Dermis microvascular lymphatic vessel endothelial cell (primary cell): ENCODE results near the gene COMTD1. TPM values are rescaled to one million over a fixed set of nuclear protein-coding genes. Genes with fewer than 3 reads are reported as not detected.
"Not testable (repeated sequence)": the region's sequence is repeated elsewhere in the genome, so short reads cannot be mapped to it uniquely, and the experiment has no call there.

ENCODE experiments used
- DNase-seq, 2 donors: peaks; one replicate each; pipeline versions ENCODE4 v3.0.0 to v3.0.0-alpha.2; 2010; ENCODE audit warnings: low read depth in 2 of 2
- total RNA-seq: library from RNA; depleted of rRNA; stranded (reverse); fragments of >200 nt; gene quantifications from 2 replicates; pipeline ENCODE4 v1.2.1, GENCODE V29; 2014

Gene COMTD1
- total RNA-seq, 1 donor from 2014 or later = 15.5 TPM

DNA sequence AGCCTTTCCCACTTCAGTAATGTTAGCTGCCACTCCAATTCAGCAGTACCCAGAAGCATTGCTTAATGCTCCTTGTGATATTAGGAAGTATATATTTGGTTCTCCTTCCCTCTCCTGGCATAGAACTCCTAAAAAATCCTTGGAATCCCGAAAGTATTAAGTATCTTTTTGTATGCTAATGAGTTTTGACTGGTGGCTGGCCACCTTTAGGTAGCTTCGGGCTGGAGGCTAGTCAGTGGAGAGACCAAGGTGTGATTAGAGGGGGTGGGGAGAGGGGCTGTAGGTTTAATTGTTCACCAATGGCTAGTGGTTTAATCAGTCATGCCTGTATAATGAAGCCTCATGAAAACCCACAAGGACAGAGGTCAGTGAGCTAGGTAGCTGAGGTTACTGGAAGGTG lies 12.2 kb downstream of the COMTD1 start:
- no peak for DNase-seq

GRCh38 chr10:75221492-75221891 lies 14.3 kb downstream of the COMTD1 start:
- DNase-seq = not testable (repeated sequence)

GRCh38 chr10:75220274-75220673 lies 15.5 kb downstream of the COMTD1 start:
- DNase-seq = peak in 1 of 2 donors; percentile 17

- no peak for DNase-seq
These were observed 23.4 kb downstream of the COMTD1 start for GRCh38 chr10:75212343-75212742.

GRCh38 chr10:75211007-75211691 lies 24.6 kb downstream of the COMTD1 start:
- peak in 1 of 2 donors; percentile 70 for DNase-seq

DNA sequence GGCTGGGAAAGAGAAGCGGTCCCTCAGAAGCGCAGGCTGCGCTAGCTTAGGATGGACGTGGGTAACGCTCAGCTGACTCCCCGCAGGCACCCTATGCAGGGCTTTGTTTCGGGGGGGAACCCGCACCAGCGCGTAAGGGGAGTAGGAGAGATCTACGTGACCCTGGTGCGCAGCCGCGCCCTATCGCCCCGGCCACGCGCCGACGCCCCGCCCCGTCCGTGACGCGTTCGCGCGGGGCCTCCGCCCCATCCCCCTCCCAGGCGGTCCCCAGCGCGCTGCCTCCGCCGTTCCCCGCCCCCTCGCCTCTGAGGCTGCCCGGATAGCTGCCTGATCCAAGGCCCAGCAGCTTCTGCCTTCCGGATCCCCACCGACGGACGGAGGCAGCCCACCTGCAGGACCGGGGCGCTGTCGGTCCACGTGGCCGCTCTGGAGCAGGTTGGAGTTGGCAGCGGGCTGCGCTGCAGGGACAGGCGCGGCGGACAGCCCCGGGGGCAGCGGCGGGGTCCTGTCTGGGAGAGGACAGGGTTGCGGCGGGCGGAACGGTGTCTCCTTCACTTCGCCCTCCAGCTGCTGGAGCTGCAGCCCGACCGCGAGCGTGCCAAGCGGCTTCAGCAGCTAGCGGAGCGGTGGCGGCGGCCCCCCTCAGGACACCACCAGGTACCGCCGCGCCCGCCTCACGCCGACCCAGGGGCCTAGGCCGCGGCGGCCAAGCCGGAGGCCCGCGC lies 25.3 kb downstream of the COMTD1 start, which contains the start of gene VDAC2:
Gene VDAC2 (plus strand): TSS at position 515 of the 725 bp plus-strand sequence. CDS start 363 bp downstream, outside the sequence.
- peak; percentile 70 to 86 for DNase-seq

DNA sequence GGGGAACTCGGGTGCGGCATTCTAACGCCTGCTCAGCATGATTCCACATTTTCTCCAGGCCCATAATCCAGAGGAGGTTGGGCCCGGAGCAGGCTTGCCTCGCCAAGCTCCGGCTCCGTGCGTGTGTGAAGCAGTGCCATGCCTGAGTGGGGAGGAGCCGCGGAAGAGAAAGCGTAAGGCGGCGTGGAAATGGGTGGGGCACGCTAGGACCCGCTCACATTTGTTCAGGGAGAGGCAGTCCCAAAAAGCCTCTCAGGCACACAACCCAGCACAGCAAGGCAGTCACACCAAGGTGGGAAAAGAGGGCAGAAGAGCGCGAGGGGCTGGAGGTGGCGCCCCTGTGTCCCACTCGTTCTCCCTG lies 25.9 kb downstream of the COMTD1 start:
- peak in 1 of 2 donors; percentile 76 for DNase-seq

DNA sequence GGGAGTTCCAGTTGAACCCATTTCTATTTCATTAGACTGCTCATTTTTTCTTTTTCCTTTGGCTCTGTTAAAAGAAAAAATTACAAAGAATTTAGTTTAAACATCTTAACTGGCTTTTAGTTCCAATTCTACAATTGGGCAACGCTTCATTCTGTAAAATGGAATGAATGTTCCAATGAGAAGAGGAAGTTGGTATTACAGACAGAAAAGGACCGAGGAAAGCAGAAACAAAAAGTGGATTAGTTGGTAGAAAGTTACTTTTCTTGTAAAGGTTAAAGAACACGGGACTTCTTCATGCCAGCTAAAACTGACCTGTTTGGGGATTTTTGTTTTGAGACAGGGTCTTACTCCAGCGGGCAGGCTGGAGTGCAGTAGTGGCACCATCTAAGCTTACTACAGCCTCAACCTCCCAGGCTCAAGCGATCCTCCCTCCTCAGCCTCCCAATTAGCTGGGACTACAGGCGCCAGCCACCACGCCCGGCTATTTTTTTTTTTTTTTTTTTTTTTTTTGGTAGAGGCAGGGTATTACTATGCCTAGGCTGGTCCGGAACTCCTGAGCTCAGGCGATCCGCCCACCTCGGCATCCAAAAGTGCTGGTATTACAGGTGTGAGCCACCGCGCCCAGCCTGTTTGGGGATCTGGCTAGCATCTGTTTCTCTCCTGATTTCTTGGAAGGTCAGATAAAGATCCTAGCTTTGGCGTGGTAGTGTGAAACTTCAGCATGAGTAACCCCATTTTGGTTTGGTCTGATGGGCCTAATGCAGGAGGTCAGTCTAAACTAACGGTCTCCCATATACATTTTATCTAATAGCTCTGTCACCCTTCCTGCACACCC lies 26.5 kb downstream of the COMTD1 start:
- no peak for DNase-seq

- DNase-seq = no peak
These were observed 27.6 kb downstream of the COMTD1 start for GRCh38 chr10:75208181-75208580.

DNA sequence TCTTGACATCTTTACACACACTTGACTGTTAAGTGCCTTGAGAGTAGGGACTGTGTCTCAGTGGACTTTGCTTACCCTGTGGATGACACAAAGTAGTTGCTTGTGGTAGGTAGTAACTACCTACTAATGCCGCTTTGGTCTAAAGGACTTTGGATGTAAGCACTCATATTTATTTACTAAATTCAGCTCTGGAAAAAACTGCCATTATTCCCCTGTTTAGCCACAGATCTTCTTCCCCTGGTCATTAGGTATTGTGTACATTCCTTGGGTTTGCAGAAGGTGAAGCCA lies 28.0 kb downstream of the COMTD1 start:
- no peak for DNase-seq

DNA sequence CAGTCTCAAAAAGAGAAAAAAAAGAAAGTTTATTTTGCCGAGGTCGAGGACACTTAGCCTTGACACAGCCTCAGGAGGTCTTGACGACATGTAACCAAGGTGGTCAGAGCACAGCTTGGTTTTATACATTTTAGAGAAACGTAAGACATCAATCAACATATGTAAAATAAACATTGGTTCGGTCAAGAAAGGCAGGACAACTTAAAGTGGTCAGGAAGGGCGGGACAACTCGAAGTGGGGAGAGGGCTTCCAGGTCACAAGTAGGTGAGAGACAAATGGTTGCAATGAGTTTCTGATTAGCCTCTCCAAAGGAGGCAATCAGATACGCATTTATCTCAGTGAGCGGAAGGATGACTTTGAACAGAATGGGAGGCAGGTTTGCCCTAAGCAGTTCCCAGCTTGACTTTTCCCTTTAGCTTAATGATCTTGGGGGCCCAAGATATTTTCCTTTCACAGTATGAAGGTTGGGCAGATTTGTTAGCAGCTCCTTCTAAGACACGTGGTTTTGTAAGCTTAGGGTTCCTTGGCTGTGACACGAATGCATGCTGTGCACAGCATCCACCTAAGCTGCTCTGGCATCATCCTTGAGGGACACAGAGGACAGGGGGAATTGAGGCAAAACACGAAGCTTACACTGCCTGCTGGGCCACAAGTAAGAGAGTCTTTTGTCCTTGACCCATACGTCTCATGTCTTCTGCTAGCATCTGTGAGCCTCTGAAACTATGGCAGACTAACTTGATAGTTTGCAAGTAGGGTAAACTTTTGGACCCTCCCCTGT lies 28.5 kb downstream of the COMTD1 start:
- DNase-seq = no peak

DNA sequence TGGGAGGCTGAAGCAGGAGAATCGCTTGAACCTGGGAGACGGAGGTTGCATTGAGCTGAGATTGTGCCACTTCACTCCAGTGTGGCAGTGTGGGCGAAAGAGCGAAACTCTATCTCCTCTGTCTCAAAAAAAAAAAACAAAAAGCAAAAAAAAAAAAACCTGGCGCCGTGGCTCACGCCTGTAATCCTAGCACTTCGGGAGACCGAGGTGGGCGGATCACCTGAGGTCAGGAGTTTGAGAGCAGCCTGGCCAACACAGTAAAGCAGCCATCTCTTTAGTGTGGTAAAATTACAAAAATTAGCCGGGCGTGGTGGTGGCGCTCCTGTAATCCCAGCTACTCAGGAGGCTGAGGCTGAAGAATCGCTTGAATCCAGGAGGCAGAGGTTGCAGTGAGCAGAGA lies 29.1 kb downstream of the COMTD1 start:
- DNase-seq = not testable (repeated sequence)

GRCh38 chr10:75205908-75206307 lies 29.8 kb downstream of the COMTD1 start:
- no peak for DNase-seq

- DNase-seq = no peak
These were observed 32.0 kb downstream of the COMTD1 start for GRCh38 chr10:75203724-75204123.

DNA sequence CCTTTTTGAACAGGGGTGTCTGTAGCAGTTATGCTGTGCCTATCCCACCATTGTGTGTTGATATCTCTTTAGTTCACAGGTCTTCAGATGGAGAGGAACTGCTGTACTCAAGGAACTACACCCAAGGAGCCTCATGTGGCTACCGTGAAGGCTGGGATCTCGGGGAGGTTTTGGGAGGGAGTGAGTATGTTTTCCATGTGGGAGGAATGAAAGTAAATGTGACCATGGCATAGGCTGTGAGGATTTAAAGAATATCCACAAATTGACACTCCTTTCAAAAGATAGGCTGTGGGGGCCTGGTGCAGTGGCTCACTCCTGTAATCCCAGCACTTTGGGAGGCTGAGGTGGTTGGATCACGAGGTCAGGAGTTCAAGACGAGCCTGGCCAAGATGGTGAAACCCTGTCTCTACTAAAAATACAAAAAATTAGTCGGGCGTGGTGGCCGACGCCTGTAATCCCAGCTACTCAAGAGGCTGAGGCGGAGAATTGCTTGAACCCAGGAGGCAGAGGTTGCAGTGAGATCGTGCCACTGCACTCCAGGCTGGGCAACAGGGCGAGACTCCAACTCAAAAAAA lies 32.6 kb downstream of the COMTD1 start:
- not testable (repeated sequence) for DNase-seq

GRCh38 chr10:75202321-75203045 lies 33.3 kb downstream of the COMTD1 start:
- DNase-seq = peak in 1 of 2 donors; percentile 24

DNA sequence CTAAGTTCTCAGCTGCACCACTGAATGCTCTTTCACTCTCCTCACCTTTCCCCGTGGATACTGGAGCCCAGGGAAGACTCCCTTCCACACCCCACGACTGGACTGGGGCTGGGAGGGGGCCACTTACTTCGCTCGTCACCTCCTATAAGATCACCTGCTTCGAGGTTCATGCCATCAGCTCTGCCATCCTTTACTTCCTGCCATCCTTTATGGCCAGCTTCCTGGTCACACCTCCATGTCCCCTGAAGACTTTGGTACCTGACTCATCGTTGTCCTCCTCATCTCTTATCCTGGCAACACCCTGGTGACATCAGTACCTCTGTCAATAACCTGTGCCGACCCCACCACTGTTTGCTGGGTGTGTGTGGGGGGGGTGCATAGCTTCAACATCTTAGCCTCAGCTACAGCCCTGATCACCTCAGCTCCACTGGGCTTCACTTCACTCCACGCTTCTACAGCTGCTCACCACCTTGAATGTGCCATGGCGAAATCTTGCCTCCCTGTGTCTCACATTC lies 33.9 kb downstream of the COMTD1 start:
- DNase-seq = no peak

DNA sequence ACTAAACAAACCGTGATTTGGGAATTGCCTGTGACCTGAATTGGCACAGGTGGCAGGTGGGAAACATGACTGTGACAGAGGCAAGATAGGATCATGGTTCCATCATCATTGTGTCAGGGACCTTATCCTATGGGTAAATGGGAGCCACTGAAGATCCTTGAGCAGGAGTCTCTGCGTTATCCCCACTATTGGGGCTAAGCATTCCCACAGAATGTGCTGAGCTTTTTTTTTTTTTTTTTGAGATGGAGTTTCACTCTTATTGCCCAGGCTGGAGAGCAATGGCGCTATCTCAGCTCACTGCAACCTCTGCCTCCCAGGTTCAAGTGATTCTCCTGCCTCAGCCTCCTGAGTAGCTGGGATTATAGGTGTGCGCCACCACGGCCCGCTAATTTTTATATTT lies 35.8 kb downstream of the COMTD1 start:
- DNase-seq = not testable (repeated sequence)

DNA sequence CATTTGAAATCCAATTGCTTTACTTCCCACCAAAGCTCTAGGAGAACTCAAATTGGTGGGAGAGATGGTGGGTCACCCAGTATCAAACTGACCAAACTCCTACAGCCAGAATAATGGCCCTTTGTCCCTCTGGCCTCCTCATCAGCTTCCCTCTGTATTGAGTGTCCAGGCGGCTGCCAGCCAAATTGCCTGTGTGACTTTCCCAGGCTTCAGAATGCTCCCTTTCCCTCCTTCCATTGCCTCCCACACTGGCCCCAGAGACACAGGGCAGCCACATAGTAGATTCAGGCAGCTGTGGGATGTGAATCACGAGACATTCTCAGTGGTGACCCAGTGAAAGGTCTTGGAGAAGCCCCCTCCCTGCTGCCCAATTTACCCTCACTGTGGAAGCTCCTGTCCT lies 37.9 kb downstream of the COMTD1 start:
- no peak for DNase-seq

DNA sequence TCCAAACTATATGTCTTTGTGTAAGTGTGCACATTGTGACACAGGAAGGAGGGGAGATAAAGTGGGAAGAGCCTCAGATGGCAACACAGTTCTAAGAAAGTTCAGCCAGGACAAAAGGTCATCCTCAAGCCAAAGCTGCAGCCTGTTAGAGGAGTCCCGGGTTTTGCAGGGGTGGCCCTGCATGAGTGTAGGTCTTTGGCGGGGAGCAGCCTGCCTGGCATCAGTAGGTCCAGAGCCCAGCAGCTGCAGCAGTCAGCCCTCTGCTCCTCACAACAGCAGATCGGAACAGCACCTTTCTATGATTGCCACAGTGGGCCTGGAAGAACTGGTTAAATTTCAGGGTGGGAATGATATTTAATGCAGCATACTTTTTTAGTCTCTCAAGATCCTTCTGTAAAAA lies 38.7 kb downstream of the COMTD1 start:
- no peak for DNase-seq
